ENCODE results near the gene WDR53. TPM values are rescaled to one million over a fixed set of nuclear protein-coding genes. Genes with fewer than 3 reads are reported as not detected.

WDR53 gene
- total RNA-seq, 4 donors from 2014 or later, result 3.8 to 8.7 (median 5.6) TPM

DNA sequence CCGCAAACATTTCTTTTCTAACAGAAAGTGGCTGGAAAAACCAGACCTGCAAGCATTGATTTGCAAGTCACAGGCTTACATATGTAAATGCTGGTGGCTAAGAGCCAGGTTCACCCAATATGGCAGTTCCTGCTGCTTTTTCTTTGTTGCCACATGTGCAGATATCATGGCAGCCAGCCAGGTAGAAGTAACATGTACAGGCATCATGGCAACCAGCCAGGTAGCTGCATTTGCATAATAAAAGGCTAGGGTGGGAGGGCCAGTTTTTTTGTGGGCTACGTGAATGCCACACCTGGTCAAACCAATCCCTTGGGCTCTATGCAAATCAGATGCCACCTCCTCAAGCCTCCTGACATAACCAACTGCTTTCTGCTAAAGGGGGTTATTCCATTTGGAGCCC is 50.4 kb downstream of the WDR53 start:
- no peak overlapping the region for H3K27ac ChIP-seq (replicated peaks in 1 of 4)
- WGBS, result 88% methylated on average over 2 of the region's 2 CpGs
- intact Hi-C loops (cut with DNase I), result loop anchor here (2.0 kb wide), 1 partner anchor 265 kb away; no protein-coding TSS in a partner anchor
- H3K27me3 ChIP-seq, result no peaks in the 10 kb centered on the region
- H3K4me3 ChIP-seq, result no peak overlapping the region
- peaks cover 0 to 5% (median 0%) of the 10 kb centered on the region in 4 donors for H3K4me1 ChIP-seq
- no peaks in the 10 kb centered on the region for H3K36me3 ChIP-seq
- TF ChIP-seq POLR2AphosphoS5 (IDR thresholded peaks at IDR 0.05) (no peak), POLR2A (IDR thresholded peaks at IDR 0.05; ENCODE audit: low read depth) (no peak), EP300 (IDR thresholded peaks at IDR 0.05) (no peak)
- TF ChIP-seq, protein P1, sequence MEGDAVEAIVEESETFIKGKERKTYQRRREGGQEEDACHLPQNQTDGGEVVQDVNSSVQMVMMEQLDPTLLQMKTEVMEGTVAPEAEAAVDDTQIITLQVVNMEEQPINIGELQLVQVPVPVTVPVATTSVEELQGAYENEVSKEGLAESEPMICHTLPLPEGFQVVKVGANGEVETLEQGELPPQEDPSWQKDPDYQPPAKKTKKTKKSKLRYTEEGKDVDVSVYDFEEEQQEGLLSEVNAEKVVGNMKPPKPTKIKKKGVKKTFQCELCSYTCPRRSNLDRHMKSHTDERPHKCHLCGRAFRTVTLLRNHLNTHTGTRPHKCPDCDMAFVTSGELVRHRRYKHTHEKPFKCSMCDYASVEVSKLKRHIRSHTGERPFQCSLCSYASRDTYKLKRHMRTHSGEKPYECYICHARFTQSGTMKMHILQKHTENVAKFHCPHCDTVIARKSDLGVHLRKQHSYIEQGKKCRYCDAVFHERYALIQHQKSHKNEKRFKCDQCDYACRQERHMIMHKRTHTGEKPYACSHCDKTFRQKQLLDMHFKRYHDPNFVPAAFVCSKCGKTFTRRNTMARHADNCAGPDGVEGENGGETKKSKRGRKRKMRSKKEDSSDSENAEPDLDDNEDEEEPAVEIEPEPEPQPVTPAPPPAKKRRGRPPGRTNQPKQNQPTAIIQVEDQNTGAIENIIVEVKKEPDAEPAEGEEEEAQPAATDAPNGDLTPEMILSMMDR (IDR thresholded peaks at IDR 0.05), result no peak
- no peak for DNase-seq (ENCODE audit: extremely low spot score)
- H3K9me3 ChIP-seq, result peaks cover 0 to 24% (median 23%) of the 10 kb centered on the region in 4 donors

DNA sequence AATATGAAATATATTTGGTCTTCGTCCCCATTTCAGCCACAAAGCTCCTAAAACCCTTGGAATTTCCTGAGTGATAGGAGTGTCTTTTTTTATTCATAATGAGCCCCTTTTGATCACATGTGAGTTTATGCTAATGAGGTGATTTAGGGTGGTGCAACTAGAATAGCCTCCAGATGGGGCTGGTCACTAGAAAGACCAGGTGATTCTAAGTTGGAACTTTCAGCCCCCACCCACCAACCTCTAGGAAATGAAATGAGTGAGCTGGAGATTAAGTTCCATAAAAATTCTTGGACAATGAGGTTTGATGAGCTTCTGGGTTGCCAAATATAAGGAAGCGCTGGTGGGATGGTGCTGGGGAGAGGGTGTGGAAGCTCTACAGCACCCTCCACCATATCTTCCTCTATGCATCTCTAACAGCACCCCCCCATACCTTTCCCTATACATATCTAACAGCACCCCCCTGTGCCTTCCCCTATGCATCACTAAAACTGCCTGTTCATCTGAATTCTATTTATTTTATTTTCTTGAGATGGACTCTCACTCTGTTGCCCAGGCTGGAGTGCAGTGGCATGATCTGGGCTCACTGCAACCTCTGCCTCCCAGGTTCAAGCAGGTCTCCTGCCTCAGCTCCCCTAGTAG is 51.1 kb downstream of the WDR53 start:
- H3K27me3 ChIP-seq, result no peaks in the 10 kb centered on the region
- no peak overlapping the region for H3K27ac ChIP-seq (replicated peaks in 1 of 4)
- WGBS, result 85% methylated on average over 2 of the region's 2 CpGs
- intact Hi-C loops (cut with DNase I), result no loop called here
- peaks cover 0 to 5% (median 0%) of the 10 kb centered on the region in 4 donors for H3K4me1 ChIP-seq
- TF ChIP-seq, protein P1 (IDR thresholded peaks at IDR 0.05), result no peak
- TF ChIP-seq POLR2AphosphoS5 (IDR thresholded peaks at IDR 0.05), result no peak
- no peak for TF ChIP-seq EP300 (IDR thresholded peaks at IDR 0.05)
- no peak for TF ChIP-seq POLR2A (IDR thresholded peaks at IDR 0.05; ENCODE audit: low read depth)
- peaks cover 0 to 24% (median 23%) of the 10 kb centered on the region in 4 donors for H3K9me3 ChIP-seq
- DNase-seq (ENCODE audit: extremely low spot score), result no peak
- no peaks in the 10 kb centered on the region for H3K36me3 ChIP-seq
- no peak overlapping the region for H3K4me3 ChIP-seq

DNA sequence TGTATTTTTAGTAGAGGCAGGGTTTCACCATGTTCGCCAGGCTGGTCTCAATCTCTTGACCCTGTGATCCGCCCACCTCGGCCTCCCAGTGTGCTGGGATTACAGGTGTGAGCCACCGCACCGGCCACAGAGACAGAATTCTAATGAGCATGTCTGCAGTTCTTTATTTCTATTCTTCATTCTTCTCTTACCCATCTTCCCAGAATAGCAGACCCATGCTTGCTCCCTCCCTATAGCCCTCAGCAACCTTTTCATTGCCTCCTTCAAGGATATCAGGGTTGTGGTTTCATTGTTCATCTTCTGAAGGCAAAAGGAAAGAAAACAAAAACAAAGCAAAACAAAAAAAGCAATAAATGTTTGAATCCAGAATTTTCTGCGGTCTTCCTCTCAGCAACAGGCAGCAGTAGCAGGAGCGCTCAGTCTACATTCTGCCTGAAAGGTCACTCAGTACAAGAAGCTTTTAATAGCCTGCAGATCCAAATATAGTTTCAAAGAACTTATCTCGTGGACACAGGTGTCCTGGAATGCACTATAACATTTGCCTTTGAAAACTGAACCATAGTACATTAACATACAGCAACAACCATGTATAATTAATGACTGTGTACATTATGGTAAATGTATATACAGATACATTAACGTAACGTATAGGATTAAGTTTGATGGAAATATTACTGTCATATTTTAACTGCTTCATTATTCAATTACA is 53.3 kb downstream of the WDR53 start, which contains the start of gene SMCO1:
SMCO1 (minus strand) TSS at position 434 of the 709 bp plus-strand sequence; CDS start at position 297, 137 bp downstream.
- 81% methylated on average over 10 of the region's 10 CpGs for WGBS
- Histone ChIP-seq H3K27ac (replicated peaks in 1 of 4) (no peak within 1 kb of the TSS), H3K36me3 (no peaks in the 10 kb centered on the region), H3K9me3 (peaks cover 0 to 19% (median 18%) of the 10 kb centered on the region in 4 donors), H3K4me3 (no peak within 1 kb of the TSS), H3K4me1 (peaks cover 0 to 5% (median 0%) of the 10 kb centered on the region in 4 donors), H3K27me3 (no peaks in the 10 kb centered on the region)
- TF ChIP-seq EP300 (IDR thresholded peaks at IDR 0.05) (no peak), POLR2AphosphoS5 (IDR thresholded peaks at IDR 0.05) (no peak), POLR2A (IDR thresholded peaks at IDR 0.05; ENCODE audit: low read depth) (no peak)
- TF ChIP-seq, protein P1 (IDR thresholded peaks at IDR 0.05), result no peak
- intact Hi-C loops (cut with DNase I), result no loop called here
- DNase-seq (ENCODE audit: extremely low spot score), result no peak

DNA sequence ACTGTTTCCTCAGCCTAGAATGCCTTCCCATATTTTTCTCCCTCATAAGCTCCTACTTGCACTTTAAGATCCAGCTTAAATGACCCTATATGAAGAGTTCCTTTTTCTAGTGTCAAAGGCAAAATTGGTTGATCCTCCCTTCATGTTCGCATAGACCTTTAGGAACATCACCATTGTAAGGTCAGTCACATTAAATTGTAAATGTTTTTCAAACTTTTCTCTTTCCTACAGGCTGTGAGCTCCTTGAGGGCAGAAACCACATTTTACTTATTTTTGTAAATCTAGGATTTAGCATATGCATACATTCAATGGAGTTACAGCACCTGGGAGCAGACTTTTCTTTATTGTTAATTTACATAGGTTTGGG is 54.0 kb downstream of the WDR53 start:
- H3K36me3 ChIP-seq, result no peaks in the 10 kb centered on the region
- no peak overlapping the region for H3K4me3 ChIP-seq
- H3K27me3 ChIP-seq, result no peaks in the 10 kb centered on the region
- H3K9me3 ChIP-seq, result peaks cover 0 to 12% (median 11%) of the 10 kb centered on the region in 4 donors
- 100% methylated on average over 1 of the region's 1 CpG for WGBS
- H3K27ac ChIP-seq (replicated peaks in 1 of 4), result no peak overlapping the region
- TF ChIP-seq, protein P1 (IDR thresholded peaks at IDR 0.05), result no peak
- TF ChIP-seq EP300 (IDR thresholded peaks at IDR 0.05) (no peak), POLR2A (IDR thresholded peaks at IDR 0.05; ENCODE audit: low read depth) (no peak), POLR2AphosphoS5 (IDR thresholded peaks at IDR 0.05) (no peak)
- no peak for DNase-seq (ENCODE audit: extremely low spot score)
- intact Hi-C loops (cut with DNase I), result no loop called here
- peaks cover 0 to 5% (median 0%) of the 10 kb centered on the region in 4 donors for H3K4me1 ChIP-seq
